Vagina (tissue), 2 donors: ENCODE data around the gene NUP107. TPM values are rescaled to one million over a fixed set of nuclear protein-coding genes. Genes with fewer than 3 reads are reported as not detected.

ENCODE experiments used
- DNase-seq, 2 donors: peaks; one replicate each; pipeline ENCODE4 v3.0.0-alpha.2; 2017; ENCODE audit errors: extremely low spot score in 2 of 2
- H3K27ac ChIP-seq: fragments of 200-600 bp; sonication (generic); one replicate; pipeline ENCODE4 v1.5.1; 2019
- H3K27me3 ChIP-seq: fragments of 200-600 bp; sonication (generic); one replicate; pipeline ENCODE4 v1.5.1; 2019
- H3K36me3 ChIP-seq, 2 donors: fragments of 200-600 bp; sonication (generic); one replicate each; pipeline ENCODE4 v1.5.1; 2017 to 2019
- H3K4me1 ChIP-seq: fragments of 200-600 bp; sonication (generic); one replicate; pipeline ENCODE4 v1.5.1; 2019
- H3K4me3 ChIP-seq, 2 donors: fragments of 200-600 bp; sonication (generic); 1 replicate in 1 of 2; 2 replicates in 1 of 2; pipeline ENCODE4 v1.5.1; 2016 to 2019
- H3K9me3 ChIP-seq: fragments of 200-600 bp; sonication (generic); one replicate; pipeline ENCODE4 v1.5.1; 2019
- CTCF ChIP-seq, 3 experiments: fragments of 450-650 bp in 2 of 3; fragments of 200-600 bp in 1 of 3; sonication (generic) in 1 of 3; IDR thresholded peaks; one replicate each; pipeline ENCODE4 v1.5.1; 2017 to 2019; ENCODE audit warnings: antibody characterized with exemption in 3 of 3, mild to moderate bottlenecking in 2 of 3, moderate library complexity in 2 of 3
- POLR2A ChIP-seq, 2 donors: fragments of 450-650 bp; IDR thresholded peaks; one replicate each; pipeline ENCODE4 v1.6.1; 2017; ENCODE audit warnings: antibody characterized with exemption in 2 of 2, mild to moderate bottlenecking in 2 of 2, moderate library complexity in 2 of 2
- POLR2AphosphoS5 ChIP-seq, 2 donors: sonication (generic); formaldehyde crosslinking; IDR thresholded peaks; one replicate each; pipeline ENCODE4 v1.9.0; 2017; ENCODE audit warnings: antibody characterized with exemption in 2 of 2, mild to moderate bottlenecking in 2 of 2, low read depth in 1 of 2; ENCODE audit not compliant: insufficient read depth in 1 of 2
- intact Hi-C: fragments of 100-400 bp; cut with DNase I; formaldehyde crosslinking; loops from one replicate; pipeline ENCODE4 v1.15.1; 2023
- total RNA-seq: library from RNA; depleted of rRNA; stranded (reverse); fragments of >200 nt; gene quantifications from one replicate; pipeline ENCODE4 v1.2.3, GENCODE V29; 2016

Gene NUP107
- total RNA-seq, 1 donor from 2014 or later = 42.5 TPM

- DNase-seq = no peak
Observed at GRCh38 chr12:68789144-68789878, 102.5 kb downstream of the NUP107 start.

GRCh38 chr12:68790081-68790951 is 103.5 kb downstream of the NUP107 start:
- peaks cover 16% of the 10 kb centered on the region for H3K4me1 ChIP-seq
- intact Hi-C loops = no loop called here
- no peak overlapping the region for H3K27ac ChIP-seq
- no peak for TF ChIP-seq POLR2AphosphoS5 (IDR thresholded peaks at IDR 0.05; ENCODE audit: insufficient read depth in 1 of 2, low read depth in 1 of 2)
- no peak for TF ChIP-seq CTCF (IDR thresholded peaks at IDR 0.05)
- TF ChIP-seq POLR2A (IDR thresholded peaks at IDR 0.05) = no peak
- no peak for DNase-seq
- H3K4me3 ChIP-seq = no peak overlapping the region
- H3K27me3 ChIP-seq = no peaks in the 10 kb centered on the region
- no peaks in the 10 kb centered on the region for H3K9me3 ChIP-seq
- no peaks in the 10 kb centered on the region for H3K36me3 ChIP-seq

More at GRCh38 chr12:68789144-68789878, 102.5 kb downstream of the NUP107 start:
- Histone ChIP-seq H3K27ac (no peak overlapping the region), H3K36me3 (no peaks in the 10 kb centered on the region), H3K9me3 (no peaks in the 10 kb centered on the region), H3K27me3 (no peaks in the 10 kb centered on the region), H3K4me3 (no peak overlapping the region), H3K4me1 (peaks cover 16% of the 10 kb centered on the region)
- intact Hi-C loops = no loop called here
- TF ChIP-seq CTCF (IDR thresholded peaks at IDR 0.05) = no peak
- TF ChIP-seq POLR2A (IDR thresholded peaks at IDR 0.05) = no peak
- no peak for TF ChIP-seq POLR2AphosphoS5 (IDR thresholded peaks at IDR 0.05; ENCODE audit: insufficient read depth in 1 of 2, low read depth in 1 of 2)

DNA sequence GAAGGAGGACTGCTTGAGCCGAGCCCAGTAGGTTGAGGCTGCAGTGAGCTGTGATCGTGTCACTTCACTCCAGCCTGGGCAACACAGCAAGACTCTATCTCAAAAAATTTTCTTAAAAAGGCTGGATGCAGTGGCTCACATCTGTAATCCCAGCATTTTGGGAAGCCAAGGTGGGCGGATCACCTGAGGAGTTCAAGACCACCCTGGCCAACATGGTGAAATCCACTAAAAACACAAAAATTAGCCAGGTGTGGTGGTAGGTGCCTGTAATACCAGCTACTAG is 104.1 kb downstream of the NUP107 start:
- Histone ChIP-seq H3K36me3 (no peaks in the 10 kb centered on the region), H3K27me3 (no peaks in the 10 kb centered on the region), H3K9me3 (no peaks in the 10 kb centered on the region), H3K4me1 (peaks cover 16% of the 10 kb centered on the region), H3K27ac (no peak overlapping the region), H3K4me3 (no peak overlapping the region)
- no peak for DNase-seq
- TF ChIP-seq CTCF (IDR thresholded peaks at IDR 0.05) = no peak
- TF ChIP-seq POLR2A (IDR thresholded peaks at IDR 0.05) = no peak
- TF ChIP-seq POLR2AphosphoS5 (IDR thresholded peaks at IDR 0.05; ENCODE audit: insufficient read depth in 1 of 2, low read depth in 1 of 2) = no peak
- intact Hi-C loops = no loop called here

- H3K27ac ChIP-seq = no peak overlapping the region
- no peak overlapping the region for H3K4me3 ChIP-seq
- H3K4me1 ChIP-seq = peaks cover 8% of the 10 kb centered on the region
- DNase-seq = no peak
- no peak for TF ChIP-seq POLR2AphosphoS5 (IDR thresholded peaks at IDR 0.05; ENCODE audit: insufficient read depth in 1 of 2, low read depth in 1 of 2)
- TF ChIP-seq CTCF (IDR thresholded peaks at IDR 0.05) = no peak
- TF ChIP-seq POLR2A (IDR thresholded peaks at IDR 0.05) = no peak
- intact Hi-C loops = no loop called here
- H3K36me3 ChIP-seq = no peaks in the 10 kb centered on the region
- H3K27me3 ChIP-seq = no peaks in the 10 kb centered on the region
- H3K9me3 ChIP-seq = no peaks in the 10 kb centered on the region
Observed at GRCh38 chr12:68791897-68792481, 105.2 kb downstream of the NUP107 start.
